Measurements from ENCODE around the gene GAS7. TPM values are rescaled to one million over a fixed set of nuclear protein-coding genes. Genes with fewer than 3 reads are reported as not detected.

GAS7 gene
- total RNA-seq, 1 donor = 8.6 TPM

DNA sequence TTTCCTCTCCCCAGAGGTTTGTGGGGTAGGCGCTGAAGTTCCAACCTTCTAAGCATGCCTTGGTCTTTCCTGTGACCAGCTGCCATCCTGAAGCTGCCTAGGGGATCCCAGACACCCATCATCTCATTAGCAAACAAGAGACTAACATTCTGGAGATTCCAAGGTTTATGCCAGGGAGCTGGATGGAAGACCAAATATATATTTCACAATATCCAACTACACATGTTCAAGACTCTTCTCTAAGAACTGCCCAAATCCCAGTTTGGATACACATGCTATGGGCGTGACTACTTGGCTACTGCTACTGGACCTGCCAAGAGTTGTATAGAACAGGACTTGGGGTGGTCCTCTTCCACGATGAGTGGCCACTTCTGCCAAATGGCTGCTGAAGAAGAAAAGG is 200.3 kb downstream of the GAS7 start:
- no peak for TF ChIP-seq CTCF (IDR thresholded peaks at IDR 0.05; ENCODE audit: insufficient read depth, low read depth, low read length)
- H3K4me3 ChIP-seq (ENCODE audit: low read depth, low read length) = no peak overlapping the region
- DNase-seq (ENCODE audit: low read depth) = no peak

DNA sequence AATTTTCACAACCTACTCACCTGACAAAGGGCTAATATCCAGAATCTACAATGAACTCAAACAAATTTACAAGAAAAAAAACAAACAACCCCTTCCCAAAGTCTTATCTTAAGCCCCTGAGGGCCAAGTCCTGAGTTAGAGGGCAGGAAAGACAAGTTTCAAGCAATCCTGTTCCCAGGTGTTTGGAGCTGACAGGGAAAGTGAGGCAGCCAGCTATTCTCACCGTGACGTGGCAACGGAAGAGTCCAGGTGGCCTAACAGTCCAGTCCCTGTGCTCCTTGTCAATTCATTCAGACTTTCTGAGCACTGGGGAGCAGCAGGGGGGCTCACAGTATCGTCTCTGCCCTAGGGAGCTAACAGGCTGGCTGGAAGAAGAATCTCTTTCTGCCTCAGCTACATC is 203.6 kb downstream of the GAS7 start:
- TF ChIP-seq CTCF (IDR thresholded peaks at IDR 0.05; ENCODE audit: insufficient read depth, low read depth, low read length) = no peak
- no peak overlapping the region for H3K4me3 ChIP-seq (ENCODE audit: low read depth, low read length)
- no peak for DNase-seq (ENCODE audit: low read depth)

GRCh38 chr17:9991796-9992195 is 206.6 kb downstream of the GAS7 start:
- H3K4me3 ChIP-seq (ENCODE audit: low read depth, low read length) = no peak overlapping the region
- no peak for DNase-seq (ENCODE audit: low read depth)
- TF ChIP-seq CTCF (IDR thresholded peaks at IDR 0.05; ENCODE audit: insufficient read depth, low read depth, low read length) = no peak

DNA sequence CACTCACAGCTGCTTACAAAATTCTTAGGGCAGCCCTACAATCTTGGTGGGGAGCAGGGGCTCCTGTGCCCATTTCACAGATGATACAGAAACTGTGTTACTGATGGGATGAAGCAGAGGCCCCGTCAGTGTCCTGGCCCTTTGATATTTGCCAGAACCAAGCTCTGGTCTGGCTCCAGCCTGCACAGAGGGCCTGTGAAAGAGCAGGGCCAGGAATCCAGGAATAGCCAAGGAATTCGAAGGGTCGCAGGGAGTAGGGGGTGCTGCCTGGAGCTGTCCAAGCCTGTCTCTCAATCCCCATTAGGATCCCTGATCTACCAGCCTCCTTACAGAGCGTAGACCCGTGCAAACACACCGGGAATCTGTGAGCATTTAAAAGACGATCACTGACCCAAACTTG is 207.1 kb downstream of the GAS7 start:
- no peak for DNase-seq (ENCODE audit: low read depth)
- TF ChIP-seq CTCF (IDR thresholded peaks at IDR 0.05; ENCODE audit: insufficient read depth, low read depth, low read length) = no peak
- H3K4me3 ChIP-seq (ENCODE audit: low read depth, low read length) = no peak overlapping the region

- peak; percentile 40 for DNase-seq (ENCODE audit: low read depth)
- TF ChIP-seq CTCF (IDR thresholded peaks at IDR 0.05; ENCODE audit: insufficient read depth, low read depth, low read length) = peak; percentile 77
Measured at GRCh38 chr17:9987779-9988585, 210.4 kb downstream of the GAS7 start.

GRCh38 chr17:9986754-9987382 is 211.5 kb downstream of the GAS7 start:
- no peak for TF ChIP-seq CTCF (IDR thresholded peaks at IDR 0.05; ENCODE audit: insufficient read depth, low read depth, low read length)
- DNase-seq (ENCODE audit: low read depth) = no peak
- H3K4me3 ChIP-seq (ENCODE audit: low read depth, low read length) = no peak overlapping the region

More at GRCh38 chr17:9987779-9988585, 210.4 kb downstream of the GAS7 start:
- no peak overlapping the region for H3K4me3 ChIP-seq (ENCODE audit: low read depth, low read length)
